ENCODE results near the gene ARHGAP26.

ARHGAP26 gene, protein sequence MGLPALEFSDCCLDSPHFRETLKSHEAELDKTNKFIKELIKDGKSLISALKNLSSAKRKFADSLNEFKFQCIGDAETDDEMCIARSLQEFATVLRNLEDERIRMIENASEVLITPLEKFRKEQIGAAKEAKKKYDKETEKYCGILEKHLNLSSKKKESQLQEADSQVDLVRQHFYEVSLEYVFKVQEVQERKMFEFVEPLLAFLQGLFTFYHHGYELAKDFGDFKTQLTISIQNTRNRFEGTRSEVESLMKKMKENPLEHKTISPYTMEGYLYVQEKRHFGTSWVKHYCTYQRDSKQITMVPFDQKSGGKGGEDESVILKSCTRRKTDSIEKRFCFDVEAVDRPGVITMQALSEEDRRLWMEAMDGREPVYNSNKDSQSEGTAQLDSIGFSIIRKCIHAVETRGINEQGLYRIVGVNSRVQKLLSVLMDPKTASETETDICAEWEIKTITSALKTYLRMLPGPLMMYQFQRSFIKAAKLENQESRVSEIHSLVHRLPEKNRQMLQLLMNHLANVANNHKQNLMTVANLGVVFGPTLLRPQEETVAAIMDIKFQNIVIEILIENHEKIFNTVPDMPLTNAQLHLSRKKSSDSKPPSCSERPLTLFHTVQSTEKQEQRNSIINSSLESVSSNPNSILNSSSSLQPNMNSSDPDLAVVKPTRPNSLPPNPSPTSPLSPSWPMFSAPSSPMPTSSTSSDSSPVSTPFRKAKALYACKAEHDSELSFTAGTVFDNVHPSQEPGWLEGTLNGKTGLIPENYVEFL

DNA sequence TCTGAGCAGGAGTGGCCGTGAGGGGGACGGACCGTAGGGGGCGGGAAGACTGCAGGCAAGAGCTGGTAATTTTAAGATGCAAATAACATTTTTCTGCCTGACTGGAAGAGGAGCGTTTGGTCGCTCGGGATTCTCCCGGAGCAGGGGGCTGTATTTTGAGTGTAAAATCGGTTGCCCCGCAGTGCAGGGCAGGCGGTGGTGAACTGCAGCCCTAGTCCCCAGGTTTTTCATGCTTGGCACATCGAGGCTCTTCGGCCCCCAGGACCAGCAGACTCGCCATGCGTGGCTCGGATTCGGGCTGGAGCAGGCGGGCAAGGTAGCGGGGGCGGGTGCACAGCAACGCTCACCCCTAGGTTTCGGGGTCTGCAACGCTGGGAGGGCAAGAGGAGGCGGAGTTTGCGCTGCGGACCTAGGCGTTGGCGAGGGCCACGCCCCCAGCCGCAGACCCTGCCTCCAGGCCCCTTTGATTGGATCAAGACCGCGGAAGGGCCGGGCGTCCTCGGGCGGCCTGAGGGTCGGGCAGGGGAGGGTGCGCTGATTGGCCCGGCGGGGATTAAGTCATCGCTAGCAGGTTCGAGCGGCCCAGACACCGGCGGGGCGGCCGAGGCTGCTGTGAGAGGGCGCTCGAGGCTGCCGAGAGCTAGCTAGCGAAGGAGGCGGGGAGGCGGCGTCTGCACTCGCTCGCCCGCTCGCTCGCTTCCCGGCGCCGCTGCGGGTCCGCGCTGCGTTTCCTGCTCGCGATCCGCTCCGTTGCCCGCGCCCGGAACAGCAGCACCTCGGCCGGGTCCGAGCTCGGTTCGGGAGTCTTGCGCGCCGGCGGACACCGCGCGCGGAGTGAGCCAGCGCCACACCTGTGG is at the start of gene ARHGAP26:
ARHGAP26 (plus strand) TSS at position 585 of the 857 bp plus-strand sequence. CDS start 385 bp downstream, outside the sequence.
- DNase-seq = peak; percentile 97

- no peak for DNase-seq
These were observed 49.4 kb upstream of the ARHGAP26 start for GRCh38 chr5:142720641-142721271.

DNA sequence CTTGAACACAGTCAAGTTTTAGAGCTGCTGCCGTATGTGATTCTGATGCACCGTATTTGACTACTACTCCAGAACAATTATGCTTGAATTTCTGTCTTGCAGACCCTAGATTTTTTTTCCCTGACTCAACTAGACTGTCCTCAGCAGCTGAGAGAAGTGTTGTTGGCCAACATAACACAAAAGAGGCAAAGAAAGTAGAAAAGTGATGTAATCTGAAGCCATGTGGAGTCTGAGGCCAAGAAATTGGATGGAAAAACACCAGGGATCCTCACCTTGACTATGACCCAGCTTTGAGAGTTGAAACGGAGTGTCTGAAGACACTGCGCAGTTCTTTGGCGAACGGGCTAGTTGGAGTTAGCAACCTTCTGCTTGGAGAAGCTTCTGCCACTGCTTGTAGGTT is 48.0 kb upstream of the ARHGAP26 start:
- DNase-seq = no peak

GRCh38 chr5:142722896-142723295 is 47.3 kb upstream of the ARHGAP26 start:
- no peak for DNase-seq

- DNase-seq = no peak
These were observed 45.4 kb upstream of the ARHGAP26 start for GRCh38 chr5:142724821-142725220.

DNA sequence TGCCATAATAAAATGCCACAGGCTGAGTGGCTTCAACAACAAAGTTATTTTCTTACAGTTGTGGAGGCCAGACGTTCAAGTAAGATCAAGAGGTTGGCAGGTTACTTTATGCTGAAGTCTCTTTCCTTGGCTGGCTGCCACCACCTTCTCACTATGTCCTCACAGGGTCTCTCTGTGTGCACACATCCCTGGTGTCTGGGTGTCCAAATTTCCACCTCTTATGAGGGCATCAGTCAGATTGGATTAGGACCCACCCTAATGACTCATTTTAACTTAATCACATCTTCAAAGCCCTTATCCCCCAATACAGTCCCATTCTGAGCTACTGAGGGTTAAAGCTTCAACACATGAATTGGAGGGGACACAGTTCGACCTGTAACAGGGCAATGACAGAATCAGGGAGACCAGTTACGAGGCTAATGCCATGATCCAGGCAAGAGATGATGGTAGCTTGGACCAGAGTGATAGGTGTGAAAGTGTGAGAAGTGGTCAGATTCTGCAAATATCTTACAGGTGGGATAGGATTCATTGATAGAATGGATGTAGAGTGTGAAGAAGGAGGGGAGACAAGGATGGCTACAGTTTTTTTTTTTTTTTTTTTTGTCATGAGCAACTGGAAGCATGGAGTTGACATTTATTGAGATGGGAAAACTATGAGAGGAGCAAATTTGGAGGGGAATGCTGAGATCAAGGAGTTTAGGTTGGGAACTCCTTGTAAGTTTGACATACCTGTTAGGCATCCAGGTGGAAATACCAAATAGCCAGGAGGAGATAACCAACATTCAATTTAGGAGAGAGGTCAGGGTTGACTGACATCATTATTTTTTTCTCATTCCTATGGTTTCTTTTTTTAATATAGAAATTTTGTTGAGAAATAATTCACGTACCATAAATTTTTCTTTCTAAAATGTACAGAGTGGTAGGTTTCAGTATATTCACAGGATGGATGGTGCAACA is 44.7 kb upstream of the ARHGAP26 start:
- peak; percentile 26 for DNase-seq

- DNase-seq = peak; percentile 91
These were observed 43.9 kb upstream of the ARHGAP26 start for GRCh38 chr5:142726188-142726731.

- no peak for DNase-seq
These were observed 42.5 kb upstream of the ARHGAP26 start for GRCh38 chr5:142727735-142728047.

GRCh38 chr5:142735323-142736246 is 34.6 kb upstream of the ARHGAP26 start:
- no peak for DNase-seq

GRCh38 chr5:142736247-142736632 is 33.9 kb upstream of the ARHGAP26 start:
- DNase-seq = no peak

- DNase-seq = no peak
These were observed 33.0 kb upstream of the ARHGAP26 start for GRCh38 chr5:142737179-142737578.

DNA sequence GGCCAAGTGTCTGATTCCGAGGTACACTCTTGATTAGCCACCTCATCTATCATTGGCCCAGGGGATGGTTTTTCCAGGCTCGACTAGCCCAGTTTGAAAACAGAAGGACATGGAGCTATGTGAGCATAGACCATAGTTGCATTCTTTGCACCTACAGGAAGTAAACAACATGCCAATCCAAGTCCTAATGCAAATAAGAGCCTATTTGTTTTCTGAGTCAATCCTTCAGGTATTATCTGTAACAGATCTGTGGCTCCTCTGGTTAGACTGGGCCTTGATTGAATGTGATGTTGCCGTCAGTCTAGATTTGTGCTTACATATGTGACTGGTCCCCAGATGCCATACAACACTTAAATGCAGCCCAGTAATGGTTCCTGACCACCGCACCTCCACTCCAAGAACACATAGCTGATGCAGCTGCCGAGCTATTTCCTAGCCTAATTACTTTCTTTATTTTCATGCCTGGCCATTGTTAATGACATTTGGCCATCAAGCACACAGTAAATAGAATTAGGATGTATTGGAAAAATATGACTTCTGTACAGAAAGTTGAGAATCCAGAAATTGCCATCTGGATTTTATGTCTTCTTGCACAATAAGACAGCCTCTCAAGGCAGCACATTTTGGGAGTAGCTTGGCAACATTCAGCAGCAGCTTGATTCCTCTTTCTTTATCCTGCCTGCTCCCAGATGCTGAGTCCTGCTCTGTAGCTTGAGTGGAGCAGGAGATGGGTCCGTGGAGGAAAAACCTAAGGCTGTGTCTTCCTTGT is 29.5 kb upstream of the ARHGAP26 start:
- no peak for DNase-seq

- peak; percentile 49 for DNase-seq
These were observed 26.4 kb upstream of the ARHGAP26 start for GRCh38 chr5:142743592-142744441.

GRCh38 chr5:142745268-142745667 is 24.9 kb upstream of the ARHGAP26 start:
- DNase-seq = no peak

GRCh38 chr5:142746532-142747433 is 23.4 kb upstream of the ARHGAP26 start:
- DNase-seq = no peak

DNA sequence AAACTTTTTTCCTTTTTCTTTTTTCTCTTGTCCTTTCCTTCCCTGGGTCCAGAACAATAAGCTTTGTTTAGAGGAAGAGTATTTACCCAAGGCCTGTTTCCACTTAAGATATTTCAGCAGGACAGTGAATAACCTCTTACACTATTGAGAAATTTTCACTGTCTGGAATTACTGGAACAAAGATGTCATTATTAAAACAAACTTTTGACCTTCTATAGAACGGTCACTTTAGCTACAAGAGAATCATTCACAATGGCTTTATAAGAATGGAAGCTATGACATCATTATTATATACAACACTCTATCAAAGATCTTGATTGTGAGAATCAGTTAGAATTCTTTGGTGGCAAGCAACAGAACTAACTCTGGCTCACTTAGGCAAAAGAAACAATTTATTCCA is 22.0 kb upstream of the ARHGAP26 start:
- no peak for DNase-seq

DNA sequence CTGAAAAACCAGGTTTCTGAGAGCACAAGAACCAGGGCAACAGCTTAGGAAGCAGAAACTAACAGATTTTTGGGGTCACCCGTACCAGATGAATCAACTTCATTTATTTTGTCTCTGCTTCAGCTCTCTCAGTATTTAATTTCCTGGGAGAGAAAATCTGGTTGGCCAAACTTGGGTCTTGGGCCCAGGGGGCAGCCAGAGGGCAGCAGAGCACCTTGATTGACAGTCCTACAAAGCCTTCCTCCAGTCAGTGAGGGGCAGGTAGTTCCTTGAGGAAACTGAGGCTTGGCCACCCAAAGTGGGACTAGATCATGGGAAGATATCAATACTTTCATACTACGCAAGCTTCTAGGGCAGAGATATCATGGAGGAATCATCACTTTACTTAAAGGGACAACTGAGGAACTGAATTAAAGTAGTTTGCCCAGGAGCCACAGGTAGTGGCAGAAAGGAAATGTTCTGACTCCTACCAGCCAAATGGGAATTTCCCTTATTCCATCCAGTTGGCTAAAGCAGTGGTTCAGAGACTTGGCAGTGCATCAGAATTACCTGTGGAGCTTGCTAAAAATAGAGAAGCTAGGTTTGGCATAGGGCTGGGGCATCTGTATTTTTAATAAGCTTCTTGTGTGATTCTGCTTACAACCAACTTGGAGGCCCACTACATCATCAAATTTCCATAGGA is 21.5 kb upstream of the ARHGAP26 start:
- no peak for DNase-seq

Data from EL (cell line).